Memory B cell (primary cell): ENCODE data around the gene RABAC1.

Source experiments
- ATAC-seq: fragments of 150-1000 bp; cut with Tn5 transposase; 2 replicates; pipeline ENCODE4 v1.10.0; 2021; ENCODE audit warnings: low read depth, mild to moderate bottlenecking, moderate library complexity
- DNase-seq, 2 donors: peaks; one replicate each; pipeline ENCODE4 v3.0.0; 2022; ENCODE audit warnings: low spot score in 2 of 2
- H3K27ac Mint-ChIP-seq: one replicate; pipeline ENCODE4 v1.8.0; 2022; ENCODE audit warnings: mild to moderate bottlenecking, moderate library complexity, mixed read lengths
- H3K27me3 Mint-ChIP-seq: one replicate; pipeline ENCODE4 v1.8.0; 2022; ENCODE audit warnings: mixed read lengths
- H3K36me3 Mint-ChIP-seq: one replicate; pipeline ENCODE4 v1.8.0; 2022; ENCODE audit warnings: mild to moderate bottlenecking, mixed read lengths
- H3K4me1 Mint-ChIP-seq: one replicate; pipeline ENCODE4 v1.8.0; 2022; ENCODE audit warnings: mixed read lengths
- H3K4me3 Mint-ChIP-seq: one replicate; pipeline ENCODE4 v1.8.0; 2022; ENCODE audit warnings: mild to moderate bottlenecking, moderate library complexity, mixed read lengths
- H3K9me3 Mint-ChIP-seq: one replicate; pipeline ENCODE4 v1.8.0; 2022; ENCODE audit warnings: mixed read lengths

The RABAC1 gene, protein sequence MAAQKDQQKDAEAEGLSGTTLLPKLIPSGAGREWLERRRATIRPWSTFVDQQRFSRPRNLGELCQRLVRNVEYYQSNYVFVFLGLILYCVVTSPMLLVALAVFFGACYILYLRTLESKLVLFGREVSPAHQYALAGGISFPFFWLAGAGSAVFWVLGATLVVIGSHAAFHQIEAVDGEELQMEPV

DNA sequence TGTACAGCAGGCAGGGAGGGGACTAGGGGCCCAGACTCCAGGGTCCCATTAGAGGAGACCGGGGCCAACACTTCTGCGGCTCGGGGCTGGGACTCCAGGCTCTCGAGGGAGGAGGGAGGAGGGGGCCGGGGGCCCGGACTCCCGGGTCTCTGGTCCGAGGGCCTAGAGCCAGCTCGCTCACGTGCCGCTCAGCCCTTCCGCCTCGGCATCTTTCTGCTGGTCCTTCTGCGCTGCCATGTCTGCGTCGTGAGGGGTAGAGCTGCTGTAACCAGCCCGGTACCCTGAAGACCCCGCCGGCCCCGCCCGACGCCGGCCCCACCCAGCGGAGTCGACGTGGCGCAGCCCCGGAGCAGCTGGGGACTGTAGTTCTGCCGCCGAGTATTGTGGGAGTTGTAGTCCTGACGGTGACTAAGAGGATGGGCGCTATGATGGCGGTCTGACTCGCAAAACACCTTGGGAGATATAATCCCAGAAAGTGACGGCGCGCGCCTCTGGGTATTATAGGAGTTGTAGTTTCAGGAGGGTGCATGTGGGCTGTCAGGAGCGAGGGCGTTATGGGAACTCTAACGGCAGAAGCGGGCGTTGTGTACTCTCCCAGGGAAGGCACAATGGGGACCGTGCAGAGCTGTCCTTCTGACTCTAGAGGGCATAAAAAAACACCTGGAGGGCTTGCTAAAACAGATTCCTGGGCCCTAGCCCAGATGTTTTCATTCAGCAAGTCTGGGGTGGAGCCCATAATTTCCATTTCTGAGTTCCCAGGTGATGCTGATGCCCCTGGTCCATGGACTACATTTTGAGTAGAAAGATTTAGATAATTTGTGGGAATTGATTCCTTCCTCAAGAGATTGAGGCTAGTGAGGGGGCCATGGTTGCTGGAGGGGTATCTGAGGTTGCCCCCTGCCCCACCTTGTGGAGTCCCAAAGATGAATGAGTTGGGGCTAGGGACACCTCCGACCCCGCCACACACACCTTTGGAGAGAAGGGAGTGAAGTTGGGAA, at the start of gene RABAC1:
RABAC1 (minus strand) TSS at position 266 of the 998 bp plus-strand sequence; CDS start at position 237, 29 bp downstream.
- peak within 1 kb of the TSS; percentile 25 for H3K27ac Mint-ChIP-seq
- H3K36me3 Mint-ChIP-seq, result peaks cover 3% of the 10 kb centered on the region
- H3K27me3 Mint-ChIP-seq, result peaks cover 7% of the 10 kb centered on the region
- H3K9me3 Mint-ChIP-seq, result no peaks in the 10 kb centered on the region
- H3K4me1 Mint-ChIP-seq, result peaks cover 12% of the 10 kb centered on the region
- ATAC-seq (peak; percentile 88), DNase-seq (peak; percentile 77 to 83)
- peak within 1 kb of the TSS; percentile 92 for H3K4me3 Mint-ChIP-seq

DNA sequence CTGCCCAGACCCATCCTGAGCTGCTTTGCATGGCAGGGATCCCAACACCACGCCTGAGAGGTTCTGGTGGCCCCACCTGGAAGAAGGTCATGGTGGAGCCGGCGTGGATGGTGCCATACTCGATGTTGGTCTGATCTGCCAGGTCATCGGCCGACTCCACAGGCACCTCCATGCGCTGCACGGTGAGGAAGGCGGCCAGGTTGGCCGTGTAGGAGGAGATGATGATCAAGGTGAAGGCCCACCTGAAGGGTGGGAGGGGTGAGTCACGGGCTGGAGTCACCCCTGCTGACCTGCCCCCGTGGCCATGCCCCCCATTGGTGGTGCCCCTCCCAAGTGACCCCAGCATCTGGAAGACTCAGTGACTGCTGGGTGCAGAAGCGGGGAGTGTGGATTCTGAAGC, 47.4 kb upstream of the RABAC1 start:
- H3K9me3 Mint-ChIP-seq, result no peaks in the 10 kb centered on the region
- no peak overlapping the region for H3K27ac Mint-ChIP-seq
- ATAC-seq, result no peak
- H3K4me1 Mint-ChIP-seq, result no peaks in the 10 kb centered on the region
- DNase-seq, result no peak
- H3K4me3 Mint-ChIP-seq, result no peak overlapping the region
- H3K27me3 Mint-ChIP-seq, result peaks cover 28% of the 10 kb centered on the region
- H3K36me3 Mint-ChIP-seq, result no peaks in the 10 kb centered on the region

- H3K9me3 Mint-ChIP-seq, result no peaks in the 10 kb centered on the region
- H3K27me3 Mint-ChIP-seq, result peaks cover 28% of the 10 kb centered on the region
- H3K4me1 Mint-ChIP-seq, result no peaks in the 10 kb centered on the region
- no peak overlapping the region for H3K4me3 Mint-ChIP-seq
- DNase-seq (no peak), ATAC-seq (no peak)
- no peak overlapping the region for H3K27ac Mint-ChIP-seq
- no peaks in the 10 kb centered on the region for H3K36me3 Mint-ChIP-seq
Measured at GRCh38 chr19:42005504-42005903, 46.4 kb upstream of the RABAC1 start.

- peaks cover 40% of the 10 kb centered on the region for H3K27me3 Mint-ChIP-seq
- DNase-seq, result no peak
- no peak overlapping the region for H3K27ac Mint-ChIP-seq
Measured at GRCh38 chr19:42003506-42004294, 44.6 kb upstream of the RABAC1 start.

GRCh38 chr19:41999878-42000208, 40.7 kb upstream of the RABAC1 start:
- no peak overlapping the region for H3K4me3 Mint-ChIP-seq
- H3K36me3 Mint-ChIP-seq, result peaks cover 5% of the 10 kb centered on the region
- peaks cover 1% of the 10 kb centered on the region for H3K9me3 Mint-ChIP-seq
- peaks cover 56% of the 10 kb centered on the region for H3K27me3 Mint-ChIP-seq
- H3K4me1 Mint-ChIP-seq, result peaks cover 30% of the 10 kb centered on the region
- H3K27ac Mint-ChIP-seq, result no peak overlapping the region
- ATAC-seq (no peak), DNase-seq (no peak)

More at GRCh38 chr19:42003506-42004294, 44.6 kb upstream of the RABAC1 start:
- no peaks in the 10 kb centered on the region for H3K9me3 Mint-ChIP-seq
- H3K36me3 Mint-ChIP-seq, result peaks cover 2% of the 10 kb centered on the region
- peaks cover 4% of the 10 kb centered on the region for H3K4me1 Mint-ChIP-seq
- ATAC-seq, result no peak
- no peak overlapping the region for H3K4me3 Mint-ChIP-seq

DNA sequence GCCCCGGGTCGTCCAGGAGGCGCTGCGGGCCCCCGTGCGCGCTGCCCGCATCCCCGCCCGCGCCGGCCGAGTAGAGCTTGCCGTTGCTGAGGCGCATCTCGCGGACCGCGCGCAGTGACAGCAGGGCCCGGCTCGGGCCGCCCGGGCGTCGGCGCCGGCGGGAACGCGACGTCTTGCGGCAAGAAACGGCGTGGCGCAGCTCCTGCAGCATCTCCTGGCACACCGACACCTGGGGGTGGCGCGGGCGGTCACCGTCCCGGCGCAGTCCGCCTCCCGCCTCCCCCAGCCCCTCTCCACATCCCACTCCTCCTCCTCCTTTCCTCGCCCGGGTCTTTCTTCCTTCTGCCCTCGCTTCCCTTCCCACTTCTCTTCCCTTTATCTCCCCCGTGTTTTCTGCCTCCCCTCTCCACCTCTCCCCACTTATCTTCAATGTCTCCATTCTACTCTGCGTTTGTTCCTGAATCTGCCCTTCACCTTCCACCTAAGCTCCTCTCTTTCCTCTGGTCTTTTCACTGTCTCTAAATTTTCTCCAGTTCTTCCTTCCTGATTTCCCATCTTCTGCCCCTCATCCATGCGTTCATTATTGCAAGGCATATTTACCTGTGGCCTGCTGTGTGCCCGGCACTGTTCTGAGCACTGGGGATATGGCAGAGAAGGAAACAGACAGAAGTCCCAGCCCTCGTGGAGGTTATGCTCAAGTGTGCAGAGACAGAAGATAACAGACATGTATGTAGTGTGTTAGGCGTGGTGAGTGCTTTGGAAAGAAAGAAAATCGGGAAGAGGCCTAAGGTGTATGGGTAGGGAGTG, 40.2 kb upstream of the RABAC1 start:
- DNase-seq (no peak), ATAC-seq (no peak)
- H3K36me3 Mint-ChIP-seq, result peaks cover 5% of the 10 kb centered on the region
- peaks cover 59% of the 10 kb centered on the region for H3K27me3 Mint-ChIP-seq
- H3K4me3 Mint-ChIP-seq, result peak overlapping the region; percentile 53
- peaks cover 34% of the 10 kb centered on the region for H3K4me1 Mint-ChIP-seq
- no peak overlapping the region for H3K27ac Mint-ChIP-seq
- H3K9me3 Mint-ChIP-seq, result peaks cover 1% of the 10 kb centered on the region

- Mint-ChIP-seq H3K27me3 (peaks cover 54% of the 10 kb centered on the region), H3K4me3 (no peak overlapping the region), H3K9me3 (peaks cover 1% of the 10 kb centered on the region), H3K4me1 (peaks cover 36% of the 10 kb centered on the region), H3K27ac (no peak overlapping the region), H3K36me3 (peaks cover 5% of the 10 kb centered on the region)
- peak; percentile 38 to 55 for DNase-seq
- no peak for ATAC-seq
Measured at GRCh38 chr19:41998246-41999020, 39.3 kb upstream of the RABAC1 start.

GRCh38 chr19:41997851-41998229, 38.7 kb upstream of the RABAC1 start:
- ATAC-seq (no peak), DNase-seq (no peak)
- Mint-ChIP-seq H3K27ac (no peak overlapping the region), H3K9me3 (peaks cover 1% of the 10 kb centered on the region), H3K27me3 (peaks cover 54% of the 10 kb centered on the region), H3K4me1 (peaks cover 38% of the 10 kb centered on the region), H3K36me3 (peaks cover 5% of the 10 kb centered on the region), H3K4me3 (peak overlapping the region; percentile 22)

- peak overlapping the region; percentile 22 for H3K4me3 Mint-ChIP-seq
- ATAC-seq (peak; percentile 21), DNase-seq (peak; percentile 45 to 60)
- peaks cover 42% of the 10 kb centered on the region for H3K4me1 Mint-ChIP-seq
- peaks cover 1% of the 10 kb centered on the region for H3K9me3 Mint-ChIP-seq
- peaks cover 5% of the 10 kb centered on the region for H3K36me3 Mint-ChIP-seq
- H3K27ac Mint-ChIP-seq, result no peak overlapping the region
- H3K27me3 Mint-ChIP-seq, result peaks cover 56% of the 10 kb centered on the region
Measured at GRCh38 chr19:41997121-41997850, 38.2 kb upstream of the RABAC1 start.

DNA sequence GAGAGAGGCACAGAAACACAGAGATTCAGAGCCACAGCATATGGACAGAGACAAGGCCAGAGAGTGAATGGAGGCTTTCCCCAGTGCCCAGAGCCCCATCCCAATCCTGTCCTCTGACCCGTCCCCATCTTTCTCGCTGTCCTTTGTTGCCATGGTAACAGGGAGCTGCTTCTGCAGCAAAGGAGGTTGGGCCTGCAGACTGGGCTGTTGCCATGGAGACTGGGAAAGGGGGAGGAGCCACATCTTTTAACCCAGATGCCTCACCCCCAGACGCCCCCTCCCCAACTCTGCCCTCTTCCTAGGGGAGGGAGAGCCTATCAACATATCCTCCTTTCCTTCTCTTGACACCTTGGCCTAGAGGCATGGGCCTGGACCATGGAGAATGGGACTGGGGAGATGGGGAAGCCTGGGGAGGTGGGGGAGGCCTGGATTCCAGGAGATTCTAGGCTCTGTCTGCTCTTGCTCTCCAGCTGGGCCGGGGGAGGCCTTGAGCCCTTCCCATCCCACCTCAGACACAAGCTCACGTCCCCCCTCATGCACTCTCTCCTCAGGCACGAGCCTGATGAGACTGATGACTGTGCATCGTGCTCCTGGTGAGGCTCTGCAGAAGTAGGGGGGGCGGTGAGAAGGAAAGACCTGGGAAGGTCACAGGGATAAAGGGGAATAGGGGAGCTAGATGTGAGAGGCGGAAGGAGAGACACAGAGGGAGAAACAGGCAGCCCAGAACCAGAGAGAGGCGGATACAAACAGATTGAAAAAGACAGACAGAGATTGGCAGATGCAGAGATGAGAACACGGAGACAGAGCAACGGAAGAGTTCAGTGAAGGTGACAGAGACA, 37.1 kb upstream of the RABAC1 start:
- peaks cover 42% of the 10 kb centered on the region for H3K4me1 Mint-ChIP-seq
- ATAC-seq, result no peak
- peaks cover 1% of the 10 kb centered on the region for H3K9me3 Mint-ChIP-seq
- H3K36me3 Mint-ChIP-seq, result peaks cover 5% of the 10 kb centered on the region
- H3K4me3 Mint-ChIP-seq, result peak overlapping the region; percentile 2
- no peak for DNase-seq
- no peak overlapping the region for H3K27ac Mint-ChIP-seq
- H3K27me3 Mint-ChIP-seq, result peaks cover 51% of the 10 kb centered on the region

DNA sequence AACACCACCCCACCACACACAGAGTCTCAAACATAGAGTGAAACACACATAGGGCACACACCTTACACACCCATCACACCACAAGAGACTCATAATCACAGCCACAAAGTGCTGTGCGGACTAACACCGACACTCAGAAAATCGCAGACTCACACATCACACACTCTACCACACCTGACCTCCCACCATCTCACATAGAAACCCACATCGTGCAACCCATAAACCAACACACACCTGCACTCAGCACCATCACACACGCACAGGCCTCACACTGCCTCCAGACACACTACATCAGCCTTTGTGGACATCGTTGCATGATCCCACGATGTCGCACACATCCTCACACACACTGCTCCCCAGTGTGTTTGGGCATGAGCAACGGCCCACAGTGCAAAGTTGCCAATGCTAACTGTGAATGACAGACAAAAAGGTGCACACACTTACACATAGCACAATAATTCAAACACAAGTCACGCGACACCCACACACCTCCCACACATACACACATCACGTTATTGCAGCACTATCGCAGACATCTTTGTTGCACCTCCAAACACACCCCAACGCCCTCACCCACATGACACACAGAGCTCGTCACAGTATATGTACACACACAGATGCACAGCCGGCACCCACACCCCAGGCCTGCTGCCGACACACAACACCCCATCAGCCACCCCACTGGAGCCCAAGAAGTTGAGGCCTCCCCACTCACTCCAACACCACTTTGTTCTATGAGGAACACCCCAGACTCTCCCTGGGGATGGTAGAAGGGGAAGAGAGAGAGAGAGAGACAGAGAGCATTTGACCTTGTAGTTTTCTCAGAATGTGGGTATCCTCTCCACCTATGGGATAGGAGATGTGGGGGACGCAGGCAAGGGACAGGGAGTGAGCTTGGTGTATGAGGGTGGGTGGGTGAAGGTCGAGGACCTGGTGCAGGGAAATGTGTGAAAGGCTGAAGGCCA, 36.2 kb upstream of the RABAC1 start:
- no peak for DNase-seq
- Mint-ChIP-seq H3K4me1 (peaks cover 42% of the 10 kb centered on the region), H3K9me3 (peaks cover 1% of the 10 kb centered on the region), H3K27ac (no peak overlapping the region), H3K36me3 (peaks cover 5% of the 10 kb centered on the region), H3K4me3 (peak overlapping the region; percentile 39), H3K27me3 (peaks cover 50% of the 10 kb centered on the region)
- no peak for ATAC-seq
